Left ventricle myocardium inferior (tissue), 1 donor: ENCODE results near the gene OR10G3. TPM values are rescaled to one million over a fixed set of nuclear protein-coding genes. Genes with fewer than 3 reads are reported as not detected.

Experiments
- DNase-seq: peaks from one replicate; pipeline ENCODE4 v3.0.0-alpha.2; 2020
- H3K27ac ChIP-seq: fragments of 200-600 bp; replicated peaks from 2 replicates; pipeline ENCODE4 v1.8.0; 2021
- H3K27me3 ChIP-seq: fragments of 200-600 bp; 2 replicates; pipeline ENCODE4 v1.8.0; 2021; ENCODE audit warnings: low read depth
- H3K36me3 ChIP-seq: fragments of 200-600 bp; 2 replicates; pipeline ENCODE4 v1.8.0; 2021
- H3K4me1 ChIP-seq: fragments of 200-600 bp; 2 replicates; pipeline ENCODE4 v1.8.0; 2021
- H3K4me3 ChIP-seq: fragments of 200-600 bp; 2 replicates; pipeline ENCODE4 v1.8.0; 2021; ENCODE audit warnings: mild to moderate bottlenecking, moderate library complexity
- H3K9me3 ChIP-seq: fragments of 200-600 bp; replicated peaks from 2 replicates; pipeline ENCODE4 v1.8.0; 2021
- intact Hi-C: fragments of 100-400 bp; cut with micrococcal nuclease; formaldehyde crosslinking; loops from one replicate; pipeline ENCODE4 v1.11.0; 2022
- total RNA-seq: library from RNA; stranded (reverse); fragmentation: NEBNext Ultra II Directional; extraction: Animal tissue kit (Norgen Biotek cat#: 25700); gene quantifications from one replicate; pipeline ENCODE4 v1.2.1, GENCODE V29; 2021
- TF ChIP-seq, protein P1 (sequence below): fragments of 200-600 bp; IDR thresholded peaks from 2 replicates; pipeline ENCODE4 v1.8.0; 2021; ENCODE audit warnings: antibody characterized with exemption, mild to moderate bottlenecking, borderline replicate concordance
- donor health status: DM: no; HTN: yes; CAD: no; lungs with severe emphysema.

The OR10G3 gene
- total RNA-seq, 1 donor from 2014 or later: not detected

DNA sequence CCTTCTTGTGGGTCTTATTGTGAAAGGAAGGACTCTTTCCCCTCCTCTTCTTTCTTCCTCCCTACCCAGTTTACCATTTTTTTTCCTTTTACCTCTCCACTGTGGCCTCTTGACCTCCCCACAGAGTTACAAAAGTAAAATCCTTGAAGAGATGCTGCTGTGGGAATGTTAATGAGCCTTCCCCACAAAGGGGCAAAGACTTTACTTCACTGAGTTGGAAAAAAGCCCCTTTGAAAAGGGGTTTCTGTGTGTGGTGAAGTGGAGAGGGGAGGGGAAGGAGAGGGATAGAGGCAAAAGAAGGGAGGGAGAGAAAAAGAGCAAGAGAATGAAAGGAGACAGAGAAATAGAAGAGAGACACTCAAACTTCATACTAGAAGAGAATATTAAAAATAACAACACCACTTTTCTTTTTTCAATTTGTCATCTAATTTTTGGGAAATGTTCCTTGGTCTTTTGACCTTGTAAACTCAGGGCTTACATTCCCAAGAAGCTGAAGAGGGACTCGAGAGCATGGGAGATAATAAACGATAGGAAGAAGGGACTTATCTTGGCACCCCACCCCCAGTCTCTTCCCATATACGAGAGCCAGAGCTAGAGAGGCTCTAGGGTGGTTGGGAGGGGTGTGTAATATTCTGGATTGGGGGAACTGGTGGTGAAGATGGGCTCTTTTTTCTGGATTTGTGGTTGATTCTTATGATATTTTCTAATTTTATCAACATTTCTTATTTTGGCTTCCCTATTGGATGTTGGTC, 40.5 kb downstream of the OR10G3 start:
- intact Hi-C loops: no loop called here
- H3K4me3 ChIP-seq: no peak overlapping the region
- H3K4me1 ChIP-seq: peaks cover 11% of the 10 kb centered on the region
- H3K9me3 ChIP-seq: no peaks in the 10 kb centered on the region
- no peak overlapping the region for H3K27ac ChIP-seq
- TF ChIP-seq, protein P1, sequence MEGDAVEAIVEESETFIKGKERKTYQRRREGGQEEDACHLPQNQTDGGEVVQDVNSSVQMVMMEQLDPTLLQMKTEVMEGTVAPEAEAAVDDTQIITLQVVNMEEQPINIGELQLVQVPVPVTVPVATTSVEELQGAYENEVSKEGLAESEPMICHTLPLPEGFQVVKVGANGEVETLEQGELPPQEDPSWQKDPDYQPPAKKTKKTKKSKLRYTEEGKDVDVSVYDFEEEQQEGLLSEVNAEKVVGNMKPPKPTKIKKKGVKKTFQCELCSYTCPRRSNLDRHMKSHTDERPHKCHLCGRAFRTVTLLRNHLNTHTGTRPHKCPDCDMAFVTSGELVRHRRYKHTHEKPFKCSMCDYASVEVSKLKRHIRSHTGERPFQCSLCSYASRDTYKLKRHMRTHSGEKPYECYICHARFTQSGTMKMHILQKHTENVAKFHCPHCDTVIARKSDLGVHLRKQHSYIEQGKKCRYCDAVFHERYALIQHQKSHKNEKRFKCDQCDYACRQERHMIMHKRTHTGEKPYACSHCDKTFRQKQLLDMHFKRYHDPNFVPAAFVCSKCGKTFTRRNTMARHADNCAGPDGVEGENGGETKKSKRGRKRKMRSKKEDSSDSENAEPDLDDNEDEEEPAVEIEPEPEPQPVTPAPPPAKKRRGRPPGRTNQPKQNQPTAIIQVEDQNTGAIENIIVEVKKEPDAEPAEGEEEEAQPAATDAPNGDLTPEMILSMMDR: no peak
- no peaks in the 10 kb centered on the region for H3K36me3 ChIP-seq
- DNase-seq: no peak
- H3K27me3 ChIP-seq: peaks cover 95% of the 10 kb centered on the region

GRCh38 chr14:21537090-21537424, 42.8 kb downstream of the OR10G3 start:
- intact Hi-C loops: no loop called here
- TF ChIP-seq, protein P1: no peak
- Histone ChIP-seq H3K4me1 (peaks cover 11% of the 10 kb centered on the region), H3K27ac (no peak overlapping the region), H3K36me3 (no peaks in the 10 kb centered on the region), H3K27me3 (peaks cover 100% of the 10 kb centered on the region), H3K4me3 (peak overlapping the region; percentile 58), H3K9me3 (no peaks in the 10 kb centered on the region)
- DNase-seq: no peak

GRCh38 chr14:21536418-21537089, 43.3 kb downstream of the OR10G3 start:
- intact Hi-C loops: no loop called here
- Histone ChIP-seq H3K36me3 (no peaks in the 10 kb centered on the region), H3K4me3 (peak overlapping the region; percentile 58), H3K27me3 (peaks cover 100% of the 10 kb centered on the region), H3K27ac (no peak overlapping the region), H3K9me3 (no peaks in the 10 kb centered on the region), H3K4me1 (peaks cover 11% of the 10 kb centered on the region)
- TF ChIP-seq, protein P1: no peak
- DNase-seq: no peak

- intact Hi-C loops: no loop called here
- H3K4me3 ChIP-seq: peak overlapping the region; percentile 58
- no peak for DNase-seq
Measured at GRCh38 chr14:21535545-21536417, 44.1 kb downstream of the OR10G3 start.

DNA sequence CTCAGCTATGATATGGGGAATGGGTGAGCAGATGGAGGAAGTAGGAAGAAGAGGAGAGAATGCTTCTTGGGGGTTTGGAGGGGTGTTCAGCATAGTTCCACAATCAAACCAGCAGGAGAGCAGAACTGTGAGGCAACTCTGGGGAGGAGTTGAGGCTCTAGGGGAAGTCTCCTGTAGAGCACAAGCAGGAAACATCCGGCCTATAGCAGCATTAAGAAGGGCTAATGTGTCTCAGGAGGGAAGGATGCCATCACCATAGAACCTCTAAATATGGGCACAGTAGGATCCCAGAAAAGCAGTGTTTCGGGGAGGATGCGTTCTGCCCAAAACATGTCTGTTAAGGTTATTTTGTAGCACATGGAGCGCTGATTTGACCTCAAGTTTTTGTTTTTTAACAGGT, 45.3 kb downstream of the OR10G3 start:
- Histone ChIP-seq H3K4me1 (peaks cover 11% of the 10 kb centered on the region), H3K4me3 (no peak overlapping the region), H3K27ac (no peak overlapping the region), H3K9me3 (no peaks in the 10 kb centered on the region), H3K36me3 (no peaks in the 10 kb centered on the region), H3K27me3 (peaks cover 84% of the 10 kb centered on the region)
- TF ChIP-seq, protein P1: no peak
- intact Hi-C loops: no loop called here
- DNase-seq: no peak

More at GRCh38 chr14:21535545-21536417, 44.1 kb downstream of the OR10G3 start:
- Histone ChIP-seq H3K27ac (no peak overlapping the region), H3K4me1 (peaks cover 11% of the 10 kb centered on the region), H3K36me3 (no peaks in the 10 kb centered on the region), H3K27me3 (peaks cover 96% of the 10 kb centered on the region), H3K9me3 (no peaks in the 10 kb centered on the region)
- TF ChIP-seq, protein P1: no peak
